ENCODE results near the gene SLC22A4. TPM values are rescaled to one million over a fixed set of nuclear protein-coding genes. Genes with fewer than 3 reads are reported as not detected.

Gene SLC22A4
- total and polyA plus RNA-seq, 2 experiments from 2014 or later, result 24.0 to 26.0 TPM

DNA sequence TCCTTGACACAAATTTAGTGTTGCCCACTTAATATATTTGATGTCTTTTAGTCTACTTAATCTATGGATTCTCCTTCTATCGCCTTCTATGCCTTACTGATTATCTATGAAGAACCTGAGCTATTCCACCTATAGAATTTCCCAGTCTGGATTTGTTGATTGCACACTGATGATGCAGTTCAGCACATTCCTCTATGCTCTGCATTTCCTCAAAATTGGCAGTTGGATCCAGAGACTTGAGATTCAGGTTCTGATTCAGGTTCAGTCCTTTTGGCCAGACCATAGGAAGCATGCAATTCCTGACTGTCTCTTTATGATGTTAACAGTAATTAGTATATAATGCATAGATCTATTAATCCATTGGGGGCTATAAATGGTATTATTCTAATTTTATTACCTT lies 89.1 kb downstream of the SLC22A4 start:
- H3K79me2 ChIP-seq (ENCODE audit: insufficient read depth), result no peaks in the 10 kb centered on the region
- no peak overlapping the region for H2AFZ ChIP-seq
- WGBS, 2 experiments (ENCODE audit: low coverage in 1 of 2, low lambda C conversion rate in 2 of 2, missing lambda C conversion rate in 2 of 2), result 86 to 87% methylated on average over 1 of the region's 1 CpG
- no peaks in the 10 kb centered on the region for H4K20me1 ChIP-seq (ENCODE audit: insufficient read depth)
- H3K4me1 ChIP-seq (ENCODE audit: insufficient read depth), result peaks cover 17% of the 10 kb centered on the region
- DNase-seq, result no peak
- H3K27ac ChIP-seq, result no peak overlapping the region
- TF ChIP-seq EZH2 (IDR thresholded peaks at IDR 0.05; ENCODE audit: insufficient read depth, poor library complexity, severe bottlenecking), result no peak
- TF ChIP-seq EZH2phosphoT487 (IDR thresholded peaks at IDR 0.05; ENCODE audit: insufficient read depth, low read depth), result no peak
- H3K9me2 ChIP-seq (ENCODE audit: insufficient read depth), result no peaks in the 10 kb centered on the region
- H3K36me3 ChIP-seq (ENCODE audit: low read depth), result no peaks in the 10 kb centered on the region
- H3F3A ChIP-seq (ENCODE audit: insufficient read depth), result peaks cover 9% of the 10 kb centered on the region
- H3K27me3 ChIP-seq (replicated peaks; ENCODE audit: insufficient read depth), result no peaks in the 10 kb centered on the region
- no peak overlapping the region for H3K9ac ChIP-seq
- no peak overlapping the region for H3K4me3 ChIP-seq
- in situ Hi-C loops (cut with MboI), result loop anchor here (10.0 to 25.0 kb wide), 3 partner anchors 122 to 429 kb away; partner anchors contain the start of gene SOWAHA
- H3K9me3 ChIP-seq (ENCODE audit: low read depth), result no peaks in the 10 kb centered on the region
- H3K4me2 ChIP-seq (ENCODE audit: unreplicated experiment), result no peak overlapping the region

DNA sequence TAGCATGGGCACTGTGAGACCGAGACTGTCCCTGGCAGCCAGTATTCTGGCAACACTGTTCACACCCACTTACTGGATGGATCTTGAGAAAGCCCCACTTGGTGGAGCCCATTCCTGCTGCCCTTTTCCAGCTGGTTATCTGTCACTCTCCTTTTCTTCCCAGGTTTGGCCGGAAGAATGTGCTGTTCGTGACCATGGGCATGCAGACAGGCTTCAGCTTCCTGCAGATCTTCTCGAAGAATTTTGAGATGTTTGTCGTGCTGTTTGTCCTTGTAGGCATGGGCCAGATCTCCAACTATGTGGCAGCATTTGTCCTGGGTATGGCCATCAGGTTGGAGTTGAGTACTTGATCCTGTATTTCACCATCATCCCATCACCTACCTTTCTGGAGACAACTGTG lies 89.8 kb downstream of the SLC22A4 start:
- H3K4me3 ChIP-seq, result no peak overlapping the region
- H3K4me1 ChIP-seq (ENCODE audit: insufficient read depth), result peaks cover 24% of the 10 kb centered on the region
- H3K9ac ChIP-seq, result no peak overlapping the region
- H3K9me3 ChIP-seq (ENCODE audit: low read depth), result no peaks in the 10 kb centered on the region
- DNase-seq, result no peak
- in situ Hi-C loops (cut with MboI), result loop anchor here (10.0 to 25.0 kb wide), 3 partner anchors 121 to 428 kb away; partner anchors contain the start of gene SOWAHA
- no peaks in the 10 kb centered on the region for H3K79me2 ChIP-seq (ENCODE audit: insufficient read depth)
- no peaks in the 10 kb centered on the region for H3K36me3 ChIP-seq (ENCODE audit: low read depth)
- no peak overlapping the region for H3K4me2 ChIP-seq (ENCODE audit: unreplicated experiment)
- no peaks in the 10 kb centered on the region for H3K27me3 ChIP-seq (replicated peaks; ENCODE audit: insufficient read depth)
- 83 to 86% methylated on average over 5 of the region's 5 CpGs for WGBS, 2 experiments (ENCODE audit: low coverage in 1 of 2, low lambda C conversion rate in 2 of 2, missing lambda C conversion rate in 2 of 2)
- no peaks in the 10 kb centered on the region for H3K9me2 ChIP-seq (ENCODE audit: insufficient read depth)
- H3F3A ChIP-seq (ENCODE audit: insufficient read depth), result peaks cover 16% of the 10 kb centered on the region
- no peaks in the 10 kb centered on the region for H4K20me1 ChIP-seq (ENCODE audit: insufficient read depth)
- TF ChIP-seq EZH2 (IDR thresholded peaks at IDR 0.05; ENCODE audit: insufficient read depth, poor library complexity, severe bottlenecking) (no peak), EZH2phosphoT487 (IDR thresholded peaks at IDR 0.05; ENCODE audit: insufficient read depth, low read depth) (no peak)
- H3K27ac ChIP-seq, result no peak overlapping the region
- H2AFZ ChIP-seq, result no peak overlapping the region

DNA sequence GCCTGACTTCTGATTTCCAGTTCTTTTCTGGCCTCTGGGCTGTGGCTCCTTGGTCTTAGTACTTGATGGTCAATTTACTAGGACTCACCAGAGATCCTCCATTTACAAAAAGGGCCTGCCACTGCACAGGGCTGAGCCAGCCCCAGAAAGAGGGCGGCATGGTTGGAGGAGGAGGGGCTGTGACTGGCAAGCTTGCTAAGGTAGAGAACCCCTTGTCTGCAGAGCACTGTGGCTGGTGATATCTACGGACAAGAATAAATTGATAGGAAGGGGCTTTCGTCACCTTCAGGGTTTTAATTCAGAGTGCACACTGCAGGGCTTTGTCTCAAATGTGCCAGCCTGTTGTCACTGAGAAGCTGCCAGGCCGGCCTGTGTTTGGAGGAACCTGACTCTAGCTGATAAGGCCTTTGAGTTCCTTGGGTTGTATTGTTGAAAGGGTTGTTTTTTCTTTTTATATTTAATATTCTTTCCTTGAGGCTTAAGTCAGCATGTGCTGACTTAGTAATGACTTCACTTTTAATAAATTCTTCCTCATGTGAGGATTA lies 90.4 kb downstream of the SLC22A4 start:
- Histone ChIP-seq H4K20me1 (ENCODE audit: insufficient read depth) (no peaks in the 10 kb centered on the region), H2AFZ (no peak overlapping the region), H3K36me3 (ENCODE audit: low read depth) (no peaks in the 10 kb centered on the region), H3K4me1 (ENCODE audit: insufficient read depth) (peaks cover 29% of the 10 kb centered on the region), H3F3A (ENCODE audit: insufficient read depth) (peaks cover 21% of the 10 kb centered on the region), H3K4me3 (no peak overlapping the region), H3K9me3 (ENCODE audit: low read depth) (no peaks in the 10 kb centered on the region), H3K79me2 (ENCODE audit: insufficient read depth) (no peaks in the 10 kb centered on the region), H3K27ac (no peak overlapping the region), H3K9me2 (ENCODE audit: insufficient read depth) (no peaks in the 10 kb centered on the region), H3K4me2 (ENCODE audit: unreplicated experiment) (no peak overlapping the region), H3K9ac (no peak overlapping the region), H3K27me3 (replicated peaks; ENCODE audit: insufficient read depth) (no peaks in the 10 kb centered on the region)
- DNase-seq, result no peak
- WGBS, 2 experiments (ENCODE audit: low coverage in 1 of 2, low lambda C conversion rate in 2 of 2, missing lambda C conversion rate in 2 of 2), result 91% methylated on average over 4 of the region's 4 CpGs
- TF ChIP-seq EZH2 (IDR thresholded peaks at IDR 0.05; ENCODE audit: insufficient read depth, poor library complexity, severe bottlenecking) (no peak), EZH2phosphoT487 (IDR thresholded peaks at IDR 0.05; ENCODE audit: insufficient read depth, low read depth) (no peak)
- in situ Hi-C loops (cut with MboI), result loop anchor here (10.0 to 25.0 kb wide), 3 partner anchors 120 to 428 kb away; partner anchors contain the start of gene SOWAHA

DNA sequence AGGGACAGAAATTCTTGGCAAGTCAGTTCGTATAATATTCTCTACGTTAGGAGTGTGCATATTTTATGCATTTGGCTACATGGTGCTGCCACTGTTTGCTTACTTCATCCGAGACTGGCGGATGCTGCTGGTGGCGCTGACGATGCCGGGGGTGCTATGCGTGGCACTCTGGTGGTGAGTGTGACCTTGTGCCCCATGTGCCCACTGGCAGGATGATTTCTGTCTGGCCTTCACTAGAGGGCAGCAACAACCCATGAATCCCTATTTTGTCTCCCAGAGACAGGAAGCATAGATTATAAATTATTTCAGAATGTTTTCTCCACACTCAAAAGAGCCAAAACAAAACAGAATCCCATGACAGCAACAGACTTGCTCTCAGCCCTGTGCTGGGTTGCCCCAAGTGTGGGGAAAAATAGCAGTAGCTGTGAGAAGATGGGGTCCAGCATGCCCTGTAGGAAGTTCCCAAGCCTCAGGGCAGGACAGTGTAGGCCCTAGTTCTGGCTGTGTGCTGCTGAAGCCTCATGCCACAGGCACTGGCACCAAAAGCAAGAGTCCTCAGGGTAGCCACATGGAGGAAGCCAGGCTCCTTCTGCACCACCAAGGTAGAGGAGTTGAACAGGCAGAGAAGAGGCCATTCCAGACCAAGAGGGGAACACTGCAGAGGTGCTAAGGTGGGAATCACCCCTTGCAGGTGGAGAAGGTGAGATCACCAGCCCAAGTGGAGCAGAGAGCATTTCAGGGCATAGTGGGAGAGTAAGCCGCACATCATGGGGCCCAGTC lies 91.3 kb downstream of the SLC22A4 start:
- in situ Hi-C loops (cut with MboI), result loop anchor here (10.0 to 25.0 kb wide), 3 partner anchors 119 to 427 kb away; partner anchors contain the start of gene SOWAHA
- 0 out of 2 replicates have a peak overlapping the region, but pooled peaks have one; percentile 20 for H3K27ac ChIP-seq
- peak overlapping the region; percentile 32; the same call in 1 of the 2 replicates for H3K9ac ChIP-seq
- DNase-seq, result peak; percentile 79
- TF ChIP-seq EZH2phosphoT487 (IDR thresholded peaks at IDR 0.05; ENCODE audit: insufficient read depth, low read depth) (no peak), EZH2 (IDR thresholded peaks at IDR 0.05; ENCODE audit: insufficient read depth, poor library complexity, severe bottlenecking) (no peak)
- peaks cover 28% of the 10 kb centered on the region for H3F3A ChIP-seq (ENCODE audit: insufficient read depth)
- peak overlapping the region; percentile 53 for H2AFZ ChIP-seq
- no peak overlapping the region for H3K4me3 ChIP-seq
- WGBS, 2 experiments (ENCODE audit: low coverage in 1 of 2, low lambda C conversion rate in 2 of 2, missing lambda C conversion rate in 2 of 2), result 29 to 34% methylated on average over 9 of the region's 9 CpGs
- no peak overlapping the region for H3K4me2 ChIP-seq (ENCODE audit: unreplicated experiment)
- H3K79me2 ChIP-seq (ENCODE audit: insufficient read depth), result no peaks in the 10 kb centered on the region
- no peaks in the 10 kb centered on the region for H3K9me2 ChIP-seq (ENCODE audit: insufficient read depth)
- H3K36me3 ChIP-seq (ENCODE audit: low read depth), result no peaks in the 10 kb centered on the region
- H3K4me1 ChIP-seq (ENCODE audit: insufficient read depth), result peaks cover 37% of the 10 kb centered on the region
- no peaks in the 10 kb centered on the region for H3K27me3 ChIP-seq (replicated peaks; ENCODE audit: insufficient read depth)
- no peaks in the 10 kb centered on the region for H3K9me3 ChIP-seq (ENCODE audit: low read depth)
- H4K20me1 ChIP-seq (ENCODE audit: insufficient read depth), result no peaks in the 10 kb centered on the region

Data from GM23248 (cell line).